ENCODE results near the gene SARS2. TPM values are rescaled to one million over a fixed set of nuclear protein-coding genes. Genes with fewer than 3 reads are reported as not detected.
"Not testable (repeated sequence)": the region's sequence is repeated elsewhere in the genome, so short reads cannot be mapped to it uniquely, and the experiment has no call there.

Gene SARS2
- polyA plus RNA-seq (ENCODE audit: insufficient read length) = 56.4 TPM
- long read RNA-seq, donor 1, transcript SARS2-201 (16 exons, 2,057 nt) = major isoform, 5 of 5 reads
- long read RNA-seq, donor 1, partial matches to known transcripts = 0 of 5 reads
- long read RNA-seq, donor 1, other reads (novel, unspliced or antisense) = 0 of 5 reads
- long read RNA-seq, donor 2, partial matches to known transcripts = 0 of 4 reads
- long read RNA-seq, donor 2, other reads (novel, unspliced or antisense) = 0 of 4 reads
- long read RNA-seq, donor 3 = 0 reads
- long read RNA-seq, donor 4 = 0 reads
- long read RNA-seq, donor 5, transcript SARS2-201 (16 exons, 2,057 nt) = major isoform, 8 of 16 reads
- long read RNA-seq, donor 5, partial matches to known transcripts = 8 of 16 reads
- long read RNA-seq, donor 5, other reads (novel, unspliced or antisense) = 0 of 16 reads
- long read RNA-seq, donor 6, transcript SARS2-201 (16 exons, 2,057 nt) = major isoform, 6 of 7 reads
- long read RNA-seq, donor 6, partial matches to known transcripts = 0 of 7 reads
- long read RNA-seq, donor 6, other reads (novel, unspliced or antisense) = 0 of 7 reads
- long read RNA-seq, donor 7, transcript SARS2-201 (16 exons, 2,057 nt) = major isoform, 8 of 10 reads
- long read RNA-seq, donor 7, partial matches to known transcripts = 0 of 10 reads
- long read RNA-seq, donor 7, other reads (novel, unspliced or antisense) = 0 of 10 reads
- long read RNA-seq, donor 8 = 0 reads

- peak; percentile 93 for DNase-seq
Observed at GRCh38 chr19:38929929-38930775, at the start of gene SARS2. Gene SARS2 (minus strand): TSS chr19:38930763. CDS start chr19:38930736, 27 bp downstream.

- DNase-seq = no peak
Observed at GRCh38 chr19:38979812-38980211, 49.2 kb upstream of the SARS2 start.

GRCh38 chr19:38978326-38978689, 47.7 kb upstream of the SARS2 start:
- DNase-seq = no peak

- no peak for DNase-seq
Observed at GRCh38 chr19:38977445-38978325, 47.1 kb upstream of the SARS2 start.

GRCh38 chr19:38975861-38976271, 45.3 kb upstream of the SARS2 start:
- DNase-seq = peak; percentile 51

GRCh38 chr19:38975214-38975860, 44.8 kb upstream of the SARS2 start, which contains the start of gene FBXO17:
Gene FBXO17 (minus strand): TSS chr19:38975742. CDS start chr19:38950319, 25,423 bp downstream.
- peak; percentile 68 for DNase-seq

GRCh38 chr19:38974624-38975213, 44.2 kb upstream of the SARS2 start:
- DNase-seq = peak; percentile 27

GRCh38 chr19:38971672-38972071, 41.1 kb upstream of the SARS2 start:
- DNase-seq = no peak

- DNase-seq = no peak
Observed at GRCh38 chr19:38970664-38971532, 40.3 kb upstream of the SARS2 start.

- DNase-seq = not testable (repeated sequence)
Observed at GRCh38 chr19:38966149-38966548, 35.6 kb upstream of the SARS2 start.

- no peak for DNase-seq
Observed at GRCh38 chr19:38964738-38965137, 34.2 kb upstream of the SARS2 start.

GRCh38 chr19:38959618-38960017, 29.1 kb upstream of the SARS2 start:
- DNase-seq = no peak

- DNase-seq = no peak
Observed at GRCh38 chr19:38958301-38958700, 27.7 kb upstream of the SARS2 start.

- no peak for DNase-seq
Observed at GRCh38 chr19:38956264-38956663, 25.7 kb upstream of the SARS2 start.

GRCh38 chr19:38953677-38954076, 23.1 kb upstream of the SARS2 start:
- DNase-seq = no peak

- peak; percentile 71 for DNase-seq
Observed at GRCh38 chr19:38952395-38953165, 22.0 kb upstream of the SARS2 start.

- DNase-seq = no peak
Observed at GRCh38 chr19:38951187-38951586, 20.6 kb upstream of the SARS2 start.

- peak; percentile 89 for DNase-seq
Observed at GRCh38 chr19:38949580-38950367, 19.2 kb upstream of the SARS2 start.

All from left kidney (tissue), 8 donors.